Activated CD4-positive, alpha-beta T cell treated with anti-CD3 and anti-CD28 coated beads for 1 hour (primary cell): ENCODE results near the gene PHLDA1.

Source experiments
- DNase-seq: peaks from one replicate; pipeline ENCODE4 v3.0.0-alpha.2; 2020

The PHLDA1 gene

DNA sequence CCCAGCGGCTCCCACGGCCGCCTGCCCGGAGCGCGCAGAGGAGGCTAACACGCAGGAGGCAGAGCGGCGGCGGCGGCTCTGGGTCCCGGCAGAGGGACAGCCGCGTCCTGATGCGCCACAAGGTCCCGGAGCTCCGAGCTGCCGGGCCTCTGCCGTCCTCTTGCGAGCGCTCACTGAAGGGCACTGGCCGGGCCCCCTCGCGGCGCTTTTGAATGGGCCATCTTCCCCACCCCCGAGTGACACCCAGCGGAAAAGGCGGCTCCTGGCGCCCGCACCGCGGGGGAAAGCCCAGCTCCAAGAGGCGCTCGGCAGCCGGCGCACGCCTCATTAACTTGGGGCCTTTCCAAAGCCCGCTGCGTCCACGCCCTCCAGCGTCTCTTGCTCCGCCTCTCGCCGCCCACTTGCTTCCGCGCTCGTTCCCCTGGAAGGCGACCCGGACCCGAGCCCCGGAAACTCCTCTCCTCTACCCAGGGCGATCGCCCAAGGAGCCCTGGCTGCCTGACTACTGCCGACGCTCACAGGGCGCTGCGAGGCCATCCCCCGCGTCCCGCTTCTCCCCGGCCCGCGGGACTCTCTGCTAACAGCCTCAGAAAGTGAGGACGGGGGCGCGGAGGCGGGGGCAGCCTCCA is at the start of gene PHLDA1:
Gene PHLDA1, minus strand, starts transcription at position 363 of the 629 bp plus-strand sequence.
- peak; percentile 90 for DNase-seq

- no peak for DNase-seq
These were observed 49.3 kb upstream of the PHLDA1 start for GRCh38 chr12:76080729-76081415.

- DNase-seq, result no peak
These were observed 48.6 kb upstream of the PHLDA1 start for GRCh38 chr12:76080017-76080728.

- DNase-seq, result no peak
These were observed 47.2 kb upstream of the PHLDA1 start for GRCh38 chr12:76078748-76079147.

GRCh38 chr12:76075448-76075847 is 43.9 kb upstream of the PHLDA1 start:
- DNase-seq, result no peak

- DNase-seq, result no peak
These were observed 43.2 kb upstream of the PHLDA1 start for GRCh38 chr12:76074701-76075336.

DNA sequence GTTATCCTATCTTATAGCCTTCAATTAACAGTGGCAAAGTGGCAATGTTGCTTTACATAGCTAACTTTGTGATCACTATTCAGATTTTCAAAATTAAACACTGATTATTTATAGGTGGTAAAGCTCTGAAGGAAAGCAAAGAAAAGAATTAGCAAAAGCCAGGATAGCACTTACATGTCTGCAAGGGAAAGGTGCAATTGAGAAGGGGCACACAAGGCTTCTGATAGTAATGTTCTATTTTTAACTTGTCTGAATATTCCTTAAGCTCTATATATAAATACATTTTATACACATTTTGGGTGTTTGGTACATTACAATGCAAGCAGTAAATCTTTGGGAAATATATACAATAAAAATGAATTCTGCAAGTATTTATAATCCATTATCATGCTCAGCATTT is 42.0 kb upstream of the PHLDA1 start:
- no peak for DNase-seq

DNA sequence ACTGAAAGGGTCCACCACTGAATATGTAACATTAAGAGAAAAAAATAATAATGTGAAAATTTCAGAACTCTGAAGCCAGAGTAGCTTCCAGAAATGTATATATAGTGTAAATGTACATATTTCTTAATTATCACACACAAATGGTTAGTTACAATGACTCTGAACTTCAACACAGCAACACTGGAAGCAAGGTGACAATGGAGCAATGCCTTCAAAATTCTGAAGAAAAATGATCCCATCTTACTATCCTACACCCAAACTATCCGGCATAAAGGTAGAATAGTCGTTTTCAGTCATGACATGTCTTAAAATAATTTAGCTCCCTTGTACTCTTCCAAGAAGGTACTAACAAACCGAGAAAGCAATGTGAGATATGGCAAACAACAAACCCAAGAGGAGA is 41.0 kb upstream of the PHLDA1 start:
- no peak for DNase-seq

DNA sequence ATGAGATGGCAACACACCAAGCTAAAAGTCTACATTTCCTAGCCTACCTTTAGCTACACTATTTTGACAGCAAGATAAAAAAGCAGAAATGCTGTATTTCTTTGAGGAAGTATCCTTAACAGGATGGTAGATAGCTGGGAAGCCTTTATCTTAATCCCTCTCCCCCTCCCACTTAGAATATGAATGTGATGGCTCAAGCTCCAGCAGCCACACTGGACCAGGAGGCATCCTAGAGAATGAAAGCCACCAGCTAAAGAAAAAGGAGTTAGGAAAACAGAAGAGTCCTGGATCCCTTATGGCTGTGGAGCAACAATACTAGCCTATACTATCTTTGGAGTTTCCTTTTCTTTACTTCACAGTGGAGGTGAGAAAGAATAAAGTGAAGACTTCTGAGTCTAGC is 37.8 kb upstream of the PHLDA1 start:
- DNase-seq, result no peak

GRCh38 chr12:76065917-76066316 is 34.3 kb upstream of the PHLDA1 start:
- no peak for DNase-seq

GRCh38 chr12:76064904-76065303 is 33.3 kb upstream of the PHLDA1 start:
- no peak for DNase-seq

GRCh38 chr12:76060111-76060510 is 28.5 kb upstream of the PHLDA1 start:
- no peak for DNase-seq

- no peak for DNase-seq
These were observed 25.8 kb upstream of the PHLDA1 start for GRCh38 chr12:76057326-76057725.

- no peak for DNase-seq
These were observed 23.8 kb upstream of the PHLDA1 start for GRCh38 chr12:76055393-76055792.

DNA sequence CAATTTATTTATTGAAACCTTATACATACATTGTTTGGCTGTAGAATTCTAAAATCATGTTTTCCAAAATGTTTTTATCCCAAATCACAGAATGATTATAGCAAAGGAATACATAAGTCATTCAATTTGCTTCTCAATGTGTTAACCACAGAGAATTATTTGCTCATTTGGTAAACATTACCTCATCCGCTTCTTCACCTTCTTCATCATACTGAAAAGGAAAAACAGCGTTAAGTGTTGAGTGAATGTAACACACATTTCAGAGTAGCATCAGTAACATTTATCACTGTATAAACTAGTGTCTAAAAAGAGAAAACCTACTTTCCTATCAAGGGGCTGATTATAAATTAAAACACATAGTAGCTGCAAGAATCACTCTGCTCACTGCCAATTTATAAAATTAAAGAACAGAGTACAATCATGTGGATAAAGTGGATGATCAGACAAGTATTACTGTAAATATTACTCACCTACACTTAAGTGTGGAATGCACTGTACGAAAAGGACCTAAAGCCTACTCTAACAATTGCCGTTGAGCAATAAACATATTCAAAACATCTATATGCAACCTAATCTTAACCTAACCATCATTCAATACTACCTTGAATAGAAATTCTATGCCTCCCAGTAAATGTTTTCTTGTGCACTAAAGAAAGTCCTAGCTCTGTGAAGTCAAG is 18.1 kb upstream of the PHLDA1 start:
- no peak for DNase-seq

GRCh38 chr12:76047742-76048141 is 16.2 kb upstream of the PHLDA1 start:
- no peak for DNase-seq

DNA sequence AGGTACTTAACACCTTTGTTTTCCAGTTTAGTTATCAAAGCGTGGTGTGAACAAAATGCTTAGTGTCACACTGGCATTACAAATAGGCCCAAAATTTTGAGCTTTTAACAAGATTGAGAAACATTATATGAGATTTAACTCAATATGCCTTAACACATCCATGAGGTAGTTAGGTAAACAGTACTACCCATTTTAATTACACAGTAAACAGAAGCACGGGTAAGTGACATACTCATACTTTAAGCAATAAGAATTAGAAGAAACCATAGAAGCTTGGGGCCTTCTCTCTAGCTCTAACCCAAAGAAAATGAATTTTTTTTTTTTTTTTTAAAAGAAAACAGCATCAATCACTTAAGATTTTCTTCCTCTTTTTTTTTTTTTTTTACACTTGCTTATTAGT is 15.5 kb upstream of the PHLDA1 start:
- DNase-seq, result no peak

DNA sequence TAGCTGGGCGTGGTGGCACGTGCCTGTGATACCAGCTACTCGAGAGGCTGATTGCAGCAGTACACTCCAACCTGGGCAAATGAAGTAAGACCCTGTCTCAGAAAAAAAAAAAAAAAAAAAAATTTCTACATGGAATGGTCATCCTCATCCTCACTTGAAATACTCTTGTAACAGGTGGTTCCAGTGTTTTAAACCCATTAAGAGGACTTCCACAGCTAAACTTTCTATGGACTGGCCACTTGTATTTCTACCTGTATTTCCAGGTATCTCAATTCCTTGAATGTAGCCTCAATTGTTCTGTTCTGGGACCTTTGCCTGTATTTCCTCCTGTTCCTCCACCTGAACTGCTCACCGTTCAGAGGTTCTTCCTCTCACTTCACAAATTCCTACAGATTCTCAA is 11.8 kb upstream of the PHLDA1 start:
- no peak for DNase-seq

- no peak for DNase-seq
These were observed 10.6 kb upstream of the PHLDA1 start for GRCh38 chr12:76042147-76042546.

- DNase-seq, result no peak
These were observed 9.8 kb upstream of the PHLDA1 start for GRCh38 chr12:76041406-76041805.

GRCh38 chr12:76040461-76040860 is 8.9 kb upstream of the PHLDA1 start:
- no peak for DNase-seq

GRCh38 chr12:76038176-76038575 is 6.6 kb upstream of the PHLDA1 start:
- no peak for DNase-seq
